GM19351 (cell line): ENCODE data around the gene MYH7B.

Experiments used
- ATAC-seq: cut with Tn5 transposase; IDR thresholded peaks from one replicate; pipeline ENCODE4 v1.9.1; 2021; ENCODE audit warnings: mild to moderate bottlenecking, moderate library complexity; ENCODE audit not compliant: unreplicated experiment

The MYH7B gene

DNA sequence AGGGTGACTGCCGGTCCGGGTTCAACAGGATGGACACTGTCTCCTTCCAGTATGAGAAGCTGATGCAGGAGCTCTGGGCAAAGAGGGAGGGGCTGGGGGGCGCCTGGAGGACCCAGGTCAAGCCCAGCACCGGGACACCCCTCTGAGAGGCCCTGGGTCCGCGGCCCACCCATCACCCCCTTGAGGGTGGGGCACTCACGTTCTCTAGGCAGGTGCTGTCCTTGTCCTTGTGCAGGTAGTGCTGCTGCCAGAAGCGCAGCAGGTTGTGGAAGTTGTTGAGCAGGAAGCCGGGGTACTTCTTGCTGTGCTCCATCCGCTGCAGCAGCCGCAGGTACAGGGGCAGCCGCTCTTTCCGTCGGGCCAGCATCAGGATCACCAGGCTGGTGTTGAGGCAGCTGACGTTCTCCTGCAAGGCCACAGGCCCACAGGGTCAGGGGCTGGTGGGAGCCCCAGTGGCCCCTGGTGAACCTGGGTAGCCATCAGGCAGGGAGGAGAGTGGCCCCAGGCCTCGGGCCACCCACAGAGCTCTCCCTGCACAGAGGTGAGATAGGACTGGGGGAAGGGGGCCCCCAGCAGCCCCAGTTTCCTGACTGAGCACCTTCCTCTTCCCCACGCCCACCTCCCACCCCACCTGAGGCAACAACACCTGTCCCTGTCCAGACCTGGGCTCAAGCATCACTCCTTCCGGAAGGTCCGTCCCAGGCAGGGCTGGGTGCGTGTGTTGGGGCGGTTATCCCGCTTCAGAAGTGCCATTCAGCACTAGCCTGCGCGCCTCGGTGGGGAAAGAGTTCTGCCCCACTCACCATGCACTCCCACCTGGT, 47.8 kb downstream of the MYH7B start:
- no peak for ATAC-seq

- ATAC-seq: no peak
Measured at GRCh38 chr20:35004051-35004725, 48.5 kb downstream of the MYH7B start.

GRCh38 chr20:35004749-35005462, 49.2 kb downstream of the MYH7B start:
- no peak for ATAC-seq
